ENCODE measurements around the gene STARD10. TPM values are rescaled to one million over a fixed set of nuclear protein-coding genes. Genes with fewer than 3 reads are reported as not detected.

The STARD10 gene
- total RNA-seq, 1 experiment from 2014 or later: 58.4 TPM

DNA sequence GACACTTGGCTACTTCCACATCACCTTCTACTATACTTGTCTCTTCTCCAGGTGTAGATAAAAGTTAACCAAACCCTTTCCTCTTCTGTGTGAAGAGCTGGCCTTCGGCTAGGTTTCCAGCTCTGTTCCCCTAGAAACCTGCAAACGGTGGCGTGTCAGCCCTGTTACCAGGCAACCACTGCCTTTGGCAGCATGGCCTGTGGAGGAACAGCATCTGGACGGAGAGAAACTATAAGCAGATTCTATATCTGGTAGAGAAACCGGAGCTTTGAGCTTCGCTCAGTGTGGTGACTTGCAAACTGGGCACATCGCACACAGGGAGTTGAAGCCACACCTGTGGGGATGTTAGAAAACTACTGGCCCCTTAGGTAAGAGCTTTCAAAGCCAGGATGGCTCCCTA is 77.6 kb downstream of the STARD10 start:
- POLR2A ChIA-PET: no interaction called here
- no TSS peak for BruUV-seq (replicated peaks)
- no peaks in the 10 kb centered on the region for H3K9me3 ChIP-seq (ENCODE audit: control insufficient read depth in 1 of 2, insufficient read depth in 1 of 2, low read depth in 1 of 2, low read length in 2 of 2)
- H3K9ac ChIP-seq (ENCODE audit: low read length): no peak overlapping the region
- H3K27me3 ChIP-seq (ENCODE audit: insufficient read depth, low read length): no peaks in the 10 kb centered on the region
- TF ChIP-seq CEBPB (IDR thresholded peaks at IDR 0.05; ENCODE audit: low read depth): no peak
- no peak for TF ChIP-seq RAD21 (IDR thresholded peaks at IDR 0.05; ENCODE audit: low read depth)
- TF ChIP-seq, protein P1, sequence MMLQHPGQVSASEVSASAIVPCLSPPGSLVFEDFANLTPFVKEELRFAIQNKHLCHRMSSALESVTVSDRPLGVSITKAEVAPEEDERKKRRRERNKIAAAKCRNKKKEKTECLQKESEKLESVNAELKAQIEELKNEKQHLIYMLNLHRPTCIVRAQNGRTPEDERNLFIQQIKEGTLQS (IDR thresholded peaks at IDR 0.05): no peak
- no peak for TF ChIP-seq EZH2 (IDR thresholded peaks at IDR 0.05)
- no peak for TF ChIP-seq TCF7L2 (IDR thresholded peaks at IDR 0.05; ENCODE audit: borderline replicate concordance, extremely low read depth, insufficient read depth, insufficient read length)
- no peak for TF ChIP-seq ELF1 (IDR thresholded peaks at IDR 0.05; ENCODE audit: borderline replicate concordance, low read depth)
- TF ChIP-seq POLR2AphosphoS5 (IDR thresholded peaks at IDR 0.05; ENCODE audit: low read depth, low read length): no peak
- TF ChIP-seq, protein P2, sequence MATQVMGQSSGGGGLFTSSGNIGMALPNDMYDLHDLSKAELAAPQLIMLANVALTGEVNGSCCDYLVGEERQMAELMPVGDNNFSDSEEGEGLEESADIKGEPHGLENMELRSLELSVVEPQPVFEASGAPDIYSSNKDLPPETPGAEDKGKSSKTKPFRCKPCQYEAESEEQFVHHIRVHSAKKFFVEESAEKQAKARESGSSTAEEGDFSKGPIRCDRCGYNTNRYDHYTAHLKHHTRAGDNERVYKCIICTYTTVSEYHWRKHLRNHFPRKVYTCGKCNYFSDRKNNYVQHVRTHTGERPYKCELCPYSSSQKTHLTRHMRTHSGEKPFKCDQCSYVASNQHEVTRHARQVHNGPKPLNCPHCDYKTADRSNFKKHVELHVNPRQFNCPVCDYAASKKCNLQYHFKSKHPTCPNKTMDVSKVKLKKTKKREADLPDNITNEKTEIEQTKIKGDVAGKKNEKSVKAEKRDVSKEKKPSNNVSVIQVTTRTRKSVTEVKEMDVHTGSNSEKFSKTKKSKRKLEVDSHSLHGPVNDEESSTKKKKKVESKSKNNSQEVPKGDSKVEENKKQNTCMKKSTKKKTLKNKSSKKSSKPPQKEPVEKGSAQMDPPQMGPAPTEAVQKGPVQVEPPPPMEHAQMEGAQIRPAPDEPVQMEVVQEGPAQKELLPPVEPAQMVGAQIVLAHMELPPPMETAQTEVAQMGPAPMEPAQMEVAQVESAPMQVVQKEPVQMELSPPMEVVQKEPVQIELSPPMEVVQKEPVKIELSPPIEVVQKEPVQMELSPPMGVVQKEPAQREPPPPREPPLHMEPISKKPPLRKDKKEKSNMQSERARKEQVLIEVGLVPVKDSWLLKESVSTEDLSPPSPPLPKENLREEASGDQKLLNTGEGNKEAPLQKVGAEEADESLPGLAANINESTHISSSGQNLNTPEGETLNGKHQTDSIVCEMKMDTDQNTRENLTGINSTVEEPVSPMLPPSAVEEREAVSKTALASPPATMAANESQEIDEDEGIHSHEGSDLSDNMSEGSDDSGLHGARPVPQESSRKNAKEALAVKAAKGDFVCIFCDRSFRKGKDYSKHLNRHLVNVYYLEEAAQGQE (IDR thresholded peaks at IDR 0.05; ENCODE audit: low read depth): no peak
- TF ChIP-seq, protein P3, sequence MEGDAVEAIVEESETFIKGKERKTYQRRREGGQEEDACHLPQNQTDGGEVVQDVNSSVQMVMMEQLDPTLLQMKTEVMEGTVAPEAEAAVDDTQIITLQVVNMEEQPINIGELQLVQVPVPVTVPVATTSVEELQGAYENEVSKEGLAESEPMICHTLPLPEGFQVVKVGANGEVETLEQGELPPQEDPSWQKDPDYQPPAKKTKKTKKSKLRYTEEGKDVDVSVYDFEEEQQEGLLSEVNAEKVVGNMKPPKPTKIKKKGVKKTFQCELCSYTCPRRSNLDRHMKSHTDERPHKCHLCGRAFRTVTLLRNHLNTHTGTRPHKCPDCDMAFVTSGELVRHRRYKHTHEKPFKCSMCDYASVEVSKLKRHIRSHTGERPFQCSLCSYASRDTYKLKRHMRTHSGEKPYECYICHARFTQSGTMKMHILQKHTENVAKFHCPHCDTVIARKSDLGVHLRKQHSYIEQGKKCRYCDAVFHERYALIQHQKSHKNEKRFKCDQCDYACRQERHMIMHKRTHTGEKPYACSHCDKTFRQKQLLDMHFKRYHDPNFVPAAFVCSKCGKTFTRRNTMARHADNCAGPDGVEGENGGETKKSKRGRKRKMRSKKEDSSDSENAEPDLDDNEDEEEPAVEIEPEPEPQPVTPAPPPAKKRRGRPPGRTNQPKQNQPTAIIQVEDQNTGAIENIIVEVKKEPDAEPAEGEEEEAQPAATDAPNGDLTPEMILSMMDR (IDR thresholded peaks at IDR 0.05 in 2 of 3, conservative IDR thresholded peaks at IDR 0.05 in 1 of 3; ENCODE audit: borderline replicate concordance in 1 of 3, insufficient read depth in 1 of 3, low read depth in 2 of 3, low read length in 2 of 3): no peak
- no peak for TF ChIP-seq EGR1 (IDR thresholded peaks at IDR 0.05; ENCODE audit: low read depth)
- TF ChIP-seq, protein P4, sequence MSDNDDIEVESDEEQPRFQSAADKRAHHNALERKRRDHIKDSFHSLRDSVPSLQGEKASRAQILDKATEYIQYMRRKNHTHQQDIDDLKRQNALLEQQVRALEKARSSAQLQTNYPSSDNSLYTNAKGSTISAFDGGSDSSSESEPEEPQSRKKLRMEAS (IDR thresholded peaks at IDR 0.05): no peak
- ATAC-seq (no peak), DNase-seq (ENCODE audit: low read depth, low spot score) (no peak)
- H2AFZ ChIP-seq (ENCODE audit: low read depth, low read length, poor library complexity, severe bottlenecking): no peak overlapping the region
- RAD21 ChIA-PET (ENCODE audit: low non-redundant PET in 1 of 2, low total read pairs in 2 of 2, uncharacterized antibody in 2 of 2, unreplicated experiment in 2 of 2): no interaction called here
- H3K9me2 ChIP-seq (ENCODE audit: insufficient read depth): no peaks in the 10 kb centered on the region
- no peak overlapping the region for H3K4me2 ChIP-seq (ENCODE audit: low read length)
- intact Hi-C loops (cut with micrococcal nuclease): no loop called here
- peaks cover 0 to 4% of the 10 kb centered on the region in 2 experiments; a peak in 1 of 4 replicates for H3K4me1 ChIP-seq (ENCODE audit: control insufficient read depth in 1 of 2, insufficient read depth in 2 of 2, low read length in 2 of 2)
- no peak overlapping the region for H3K27ac ChIP-seq (ENCODE audit: low read depth, low read length)
- CTCF ChIA-PET: interaction anchor here (1.3 kb wide), 1 partner anchor 9 kb away, joined by 3 read pairs; no protein-coding TSS in a partner anchor
- peaks cover 0 to 3% of the 10 kb centered on the region in 2 experiments; a peak in 2 of 4 replicates for H3K36me3 ChIP-seq (ENCODE audit: control insufficient read depth in 1 of 2, insufficient read depth in 2 of 2, low read length in 2 of 2)
- H3K79me2 ChIP-seq (ENCODE audit: insufficient read depth, low read length): peaks cover 17% of the 10 kb centered on the region
- no peak overlapping the region for H3K4me3 ChIP-seq (replicated peaks in 1 of 2; ENCODE audit: low read depth in 1 of 2, low read length in 2 of 2)
- H4K20me1 ChIP-seq (ENCODE audit: insufficient read depth): no peaks in the 10 kb centered on the region

All from HCT116 (cell line).